Left renal pelvis (tissue), 4 donors: ENCODE measurements around the gene LAPTM5. TPM values are rescaled to one million over a fixed set of nuclear protein-coding genes. Genes with fewer than 3 reads are reported as not detected.
"Not testable (repeated sequence)": the region's sequence is repeated elsewhere in the genome, so short reads cannot be mapped to it uniquely, and the experiment has no call there.

Source experiments
- DNase-seq, 4 donors: peaks; one replicate each; pipeline ENCODE4 v3.0.0-alpha.2; 2013; ENCODE audit warnings: low read depth in 4 of 4, low spot score in 3 of 4
- polyA plus RNA-seq, 4 donors: library from polyadenylated mRNA; unstranded; fragments of 120-200 nt; gene quantifications; one replicate each; pipeline ENCODE4 v1.2.1, GENCODE V29; 2013; ENCODE audit not compliant: insufficient read length in 4 of 4

LAPTM5 gene
- polyA plus RNA-seq, 4 donors: 15.8 to 33.0 (median 17.0) TPM

DNA sequence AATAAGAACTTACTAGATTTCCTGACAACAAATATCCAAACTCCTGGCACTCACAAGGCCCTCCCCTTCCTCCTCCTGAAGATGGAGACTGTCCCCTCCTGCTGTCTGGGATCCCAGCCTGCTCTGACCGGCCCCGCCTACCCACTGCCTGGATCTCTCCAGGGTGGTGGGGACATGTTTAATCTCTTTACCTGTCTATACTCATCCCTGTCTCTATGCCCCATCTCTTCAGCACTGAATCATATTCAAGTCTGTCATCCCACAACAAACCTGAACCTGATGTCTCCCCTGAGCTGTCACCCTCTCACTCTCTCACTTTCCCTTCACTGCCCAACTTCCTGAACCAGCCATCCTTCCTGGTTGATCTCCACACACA is 56.3 kb downstream of the LAPTM5 start:
- no peak for DNase-seq

DNA sequence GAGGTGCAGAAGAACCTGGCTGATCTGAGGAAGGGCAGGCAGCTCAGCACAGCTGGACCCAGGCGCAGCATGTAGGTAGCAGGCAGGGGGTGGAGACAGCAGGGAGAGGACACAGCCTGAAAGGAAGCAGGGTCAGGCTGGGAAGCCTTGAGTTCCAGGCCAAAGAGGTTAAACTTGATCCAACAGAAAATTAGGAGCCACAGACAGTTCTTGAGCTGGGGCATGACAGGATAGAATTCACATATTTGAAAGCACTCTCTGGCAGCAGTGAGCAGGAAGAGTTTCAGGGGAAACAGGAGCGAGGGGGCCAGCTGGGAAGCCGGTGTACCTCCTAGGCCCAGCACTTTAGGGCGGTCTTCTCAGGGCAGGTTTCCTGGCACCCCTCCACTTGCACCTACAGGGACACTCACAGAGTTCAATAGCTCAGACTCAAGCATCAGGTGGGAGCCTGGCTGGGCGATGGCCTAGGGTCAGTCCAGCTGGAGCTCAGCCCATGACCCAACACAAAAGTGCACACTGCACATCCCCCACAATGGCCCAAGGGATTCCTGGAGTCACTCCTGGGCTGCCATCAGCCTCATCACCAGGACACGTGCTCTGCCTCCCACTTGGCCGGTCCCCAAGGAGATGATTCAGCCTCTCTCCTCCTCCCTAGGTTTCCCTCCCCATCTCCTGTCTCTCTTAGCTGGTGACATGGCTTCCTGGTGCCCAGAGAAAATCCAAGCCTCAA is 56.9 kb downstream of the LAPTM5 start:
- no peak for DNase-seq

GRCh38 chr1:30699762-30700161 is 57.8 kb downstream of the LAPTM5 start:
- no peak for DNase-seq

GRCh38 chr1:30698401-30698981 is 59.1 kb downstream of the LAPTM5 start:
- no peak for DNase-seq

GRCh38 chr1:30697571-30698376 is 59.8 kb downstream of the LAPTM5 start:
- no peak for DNase-seq

DNA sequence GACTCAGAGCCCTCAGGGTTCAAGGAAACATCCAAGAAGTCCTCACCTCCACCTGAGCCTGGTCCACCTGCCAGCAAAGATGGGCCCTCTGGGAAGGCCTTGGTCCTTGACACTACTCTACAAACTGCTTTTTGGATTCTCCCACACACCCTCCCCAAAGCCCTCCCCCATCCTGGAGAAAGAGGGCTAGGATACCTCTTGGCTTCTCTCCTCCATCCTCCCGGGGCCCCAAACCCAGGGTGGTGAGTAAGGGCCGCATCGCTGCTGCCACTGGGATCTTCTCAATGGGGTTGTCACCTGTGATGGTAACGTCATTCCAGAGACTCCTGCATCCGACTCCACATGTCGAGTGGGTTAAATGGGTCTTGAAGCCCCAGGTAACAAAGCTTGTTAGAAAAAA is 60.7 kb downstream of the LAPTM5 start:
- no peak for DNase-seq

GRCh38 chr1:30695439-30695841 is 62.1 kb downstream of the LAPTM5 start:
- DNase-seq: no peak

DNA sequence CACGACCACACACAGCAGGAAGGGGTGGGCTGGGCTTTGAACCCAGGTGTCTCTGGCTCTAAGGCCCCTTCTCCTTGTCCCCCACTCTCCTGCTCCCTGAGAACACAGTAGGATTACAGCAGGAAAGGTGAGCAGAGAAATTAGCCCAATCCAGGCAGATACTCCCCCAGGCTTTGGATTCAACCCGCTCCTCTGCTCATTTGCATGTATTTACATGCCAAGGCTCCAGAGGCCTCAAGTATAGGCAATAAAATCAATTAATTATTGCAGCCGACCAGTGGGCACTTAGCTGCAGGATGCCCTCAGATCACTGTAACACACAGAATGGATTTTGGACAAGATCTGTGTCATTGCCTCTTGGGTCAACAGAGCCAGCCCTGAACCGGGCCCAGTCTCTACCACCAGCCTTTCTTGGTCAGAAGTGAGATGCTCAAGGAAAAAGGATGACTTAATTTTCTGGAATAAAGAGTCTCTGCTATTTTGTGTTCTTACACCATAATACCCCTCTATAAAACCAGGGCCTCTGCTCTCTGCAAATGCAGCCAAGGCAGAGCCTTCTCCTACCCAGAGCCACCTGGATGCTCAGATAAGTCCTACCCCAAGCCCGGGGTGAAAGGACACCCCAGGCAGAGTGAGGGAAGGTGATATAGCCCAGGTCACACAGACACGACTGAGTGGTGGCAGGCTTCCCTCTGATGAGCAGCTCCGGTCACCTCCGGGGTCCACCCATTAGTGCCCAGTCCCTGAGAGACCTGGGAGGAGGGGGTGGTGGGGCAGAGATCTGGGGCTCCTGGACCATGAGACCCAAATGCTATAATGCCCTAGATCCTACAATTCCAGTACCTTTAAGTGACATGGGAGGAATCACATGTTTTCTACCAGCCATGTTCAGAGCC is 63.0 kb downstream of the LAPTM5 start:
- DNase-seq: no peak

DNA sequence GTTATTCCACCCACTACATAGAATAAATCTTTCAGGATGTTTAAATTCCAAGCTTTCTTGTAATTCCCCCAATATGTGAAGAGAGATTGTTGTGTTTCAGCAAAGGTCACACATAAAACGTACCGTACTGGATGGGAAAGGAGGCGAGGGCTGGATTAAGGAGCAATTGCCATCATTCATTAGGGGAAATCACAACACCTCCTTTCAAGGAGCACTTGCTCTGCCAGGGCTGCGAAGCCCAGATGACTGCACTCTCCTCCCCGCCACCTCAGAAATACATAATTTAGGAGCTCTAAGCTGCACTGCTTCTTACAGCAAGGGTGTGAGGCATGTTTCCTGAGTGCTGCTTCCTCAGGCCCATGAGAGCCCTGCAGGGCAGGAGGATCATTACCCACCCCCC is 63.8 kb downstream of the LAPTM5 start:
- DNase-seq: no peak

DNA sequence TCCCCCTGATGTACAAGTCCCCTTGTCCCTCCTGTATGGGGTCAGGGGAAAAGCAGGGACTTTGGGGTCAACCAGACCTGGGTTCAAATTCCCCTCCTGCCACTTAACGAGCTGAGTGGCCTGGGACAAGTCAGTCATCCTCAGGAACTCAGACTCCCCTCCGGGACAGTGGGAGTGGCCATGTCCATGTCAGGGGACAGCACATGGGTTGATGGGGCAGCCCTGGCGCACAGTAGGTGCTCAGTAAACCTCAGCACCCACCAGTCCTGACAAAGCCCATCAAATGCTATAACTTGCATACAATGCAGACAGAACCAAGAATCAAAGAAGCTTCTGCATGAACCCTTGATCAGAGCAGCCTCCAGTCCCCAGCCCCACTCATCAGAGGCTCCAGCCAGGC is 64.2 kb downstream of the LAPTM5 start:
- no peak for DNase-seq

DNA sequence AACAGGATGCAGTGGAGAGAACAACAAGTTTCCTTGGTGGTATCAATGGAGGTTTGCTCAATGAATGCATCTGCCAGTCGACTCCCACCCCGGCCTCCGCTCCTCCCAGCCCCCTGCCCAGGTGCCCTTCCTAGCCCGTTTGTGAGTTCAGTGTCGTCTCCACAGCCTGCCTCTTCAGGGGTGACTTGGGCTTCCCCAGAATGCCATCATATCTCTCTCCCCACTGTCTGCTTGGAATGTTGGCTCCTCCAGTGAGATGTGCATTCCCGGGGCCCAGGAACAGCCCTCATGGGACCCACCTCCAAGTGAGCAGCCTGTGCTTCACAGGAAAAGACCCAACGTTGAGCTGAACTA is 64.6 kb downstream of the LAPTM5 start:
- no peak for DNase-seq

GRCh38 chr1:30692201-30692947 is 65.2 kb downstream of the LAPTM5 start:
- DNase-seq: no peak

- no peak for DNase-seq
Measured at GRCh38 chr1:30691480-30691879, 66.1 kb downstream of the LAPTM5 start.

DNA sequence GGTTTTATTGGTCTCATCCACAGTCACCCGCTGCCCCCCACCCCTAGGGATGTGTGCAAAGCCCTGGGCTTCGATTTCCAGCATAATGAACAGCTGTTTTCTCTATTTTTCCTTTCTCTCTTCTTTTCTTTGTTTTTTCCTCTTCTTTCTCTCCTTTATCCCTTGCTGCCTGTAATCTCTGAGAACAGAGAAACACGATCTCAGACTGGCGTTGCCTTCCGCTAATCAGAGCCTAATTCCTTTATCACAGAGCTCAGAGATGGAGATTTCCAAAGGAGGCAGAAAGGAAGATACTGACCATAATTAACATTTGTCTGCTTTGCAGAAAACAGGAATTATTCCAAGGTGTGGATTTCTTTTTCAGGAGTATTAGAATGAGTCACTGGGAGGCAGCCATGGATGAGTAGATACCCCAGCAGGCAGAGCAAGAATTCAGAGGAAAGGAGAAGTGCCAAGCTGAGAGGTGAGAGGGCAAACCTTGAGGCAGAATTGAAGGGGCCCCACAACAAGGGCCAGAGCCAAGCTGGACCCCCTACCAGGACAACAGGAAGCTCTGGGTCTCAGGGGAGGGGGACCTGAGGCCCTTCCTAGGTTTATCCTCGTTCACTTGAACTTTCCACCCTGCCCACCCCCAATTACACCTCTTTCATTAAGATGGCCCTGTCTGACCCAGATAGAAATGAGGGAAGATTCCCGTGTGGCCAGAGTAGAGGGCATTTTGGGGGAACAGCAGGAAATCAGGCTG is 67.5 kb downstream of the LAPTM5 start:
- no peak for DNase-seq

- DNase-seq: no peak
Measured at GRCh38 chr1:30688920-30689794, 68.4 kb downstream of the LAPTM5 start.

DNA sequence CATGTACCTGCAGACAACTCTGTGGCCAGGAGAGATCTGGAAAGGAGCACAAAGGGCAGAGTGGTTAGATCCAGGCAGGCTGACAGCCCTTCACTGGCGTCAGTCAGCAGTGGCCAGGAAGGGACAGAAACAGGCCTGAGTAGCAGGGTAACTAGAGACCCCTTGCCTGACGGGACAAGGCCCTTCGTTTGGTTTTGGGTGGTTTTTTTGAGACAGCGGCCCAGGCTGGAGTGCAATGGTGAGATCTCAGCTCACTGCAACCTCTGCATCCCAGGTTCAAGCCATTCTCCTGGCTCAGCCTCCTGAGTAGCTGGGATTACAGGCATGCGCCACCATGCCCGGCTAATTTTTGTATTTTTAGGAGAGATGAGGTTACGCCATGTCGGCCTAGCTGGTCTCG is 69.1 kb downstream of the LAPTM5 start:
- DNase-seq: not testable (repeated sequence)

DNA sequence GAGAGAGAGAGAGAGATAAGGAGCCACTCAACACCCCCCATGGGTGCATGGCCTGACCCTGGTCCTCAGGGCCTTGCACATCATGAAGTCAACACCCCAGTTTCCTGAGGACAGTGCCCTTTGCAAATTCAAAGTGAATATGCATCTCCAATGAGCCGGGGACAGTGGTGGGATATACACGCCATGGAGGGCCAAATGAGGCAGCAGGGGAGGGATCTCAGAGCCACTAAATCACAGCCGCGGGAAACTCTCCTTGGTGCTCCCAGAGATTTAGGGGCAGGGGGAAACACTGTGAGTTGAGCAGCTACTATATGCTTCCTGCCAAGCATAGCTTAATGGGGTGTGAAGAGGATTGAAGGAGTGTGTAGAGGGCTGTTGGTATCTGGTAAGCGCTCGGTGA is 69.7 kb downstream of the LAPTM5 start:
- DNase-seq: no peak

GRCh38 chr1:30686236-30686935 is 71.2 kb downstream of the LAPTM5 start:
- DNase-seq: no peak
